ENCODE measurements around the gene CRYGA.
"Not testable (repeated sequence)": the region's sequence is repeated elsewhere in the genome, so short reads cannot be mapped to it uniquely, and the experiment has no call there.

CRYGA gene

GRCh38 chr2:208127090-208127489 is 36.3 kb downstream of the CRYGA start:
- no peak for DNase-seq (ENCODE audit: low spot score)

- DNase-seq (ENCODE audit: low spot score), result no peak
Measured at GRCh38 chr2:208125251-208125650, 38.1 kb downstream of the CRYGA start.

GRCh38 chr2:208124013-208124715 is 39.2 kb downstream of the CRYGA start, which contains the start of gene CRYGD:
TSS of gene CRYGD (minus strand) at chr2:208124524. CDS start at chr2:208124473, 51 bp downstream.
- not testable (repeated sequence) for DNase-seq (ENCODE audit: low spot score)

- no peak for DNase-seq (ENCODE audit: low spot score)
Measured at GRCh38 chr2:208122248-208122647, 41.1 kb downstream of the CRYGA start.

- DNase-seq (ENCODE audit: low spot score), result no peak
Measured at GRCh38 chr2:208118918-208119317, 44.5 kb downstream of the CRYGA start.

GRCh38 chr2:208117390-208117789 is 46.0 kb downstream of the CRYGA start:
- DNase-seq (ENCODE audit: low spot score), result not testable (repeated sequence)

GRCh38 chr2:208112969-208113368 is 50.4 kb downstream of the CRYGA start:
- DNase-seq (ENCODE audit: low spot score), result no peak

GRCh38 chr2:208112273-208112745 is 51.1 kb downstream of the CRYGA start:
- not testable (repeated sequence) for DNase-seq (ENCODE audit: low spot score)
